GM20431 (cell line): ENCODE data around the gene SLC39A1.

ENCODE experiments used
- in situ Hi-C: fragments of 300-500 bp; cut with MseI, MboI; formaldehyde crosslinking; loops from one replicate; pipeline ENCODE4 v1.15.0; 2020; ENCODE audit warnings: low sequenced_read_pairs; ENCODE audit not compliant: unreplicated experiment

The SLC39A1 gene

GRCh38 chr1:153978274-153978909 is 15.1 kb upstream of the SLC39A1 start:
- in situ Hi-C loops = loop anchor here (25.0 kb wide), 1 partner anchor 316 kb away; the partner anchor contains the start of genes ILF2 and SNAPIN

DNA sequence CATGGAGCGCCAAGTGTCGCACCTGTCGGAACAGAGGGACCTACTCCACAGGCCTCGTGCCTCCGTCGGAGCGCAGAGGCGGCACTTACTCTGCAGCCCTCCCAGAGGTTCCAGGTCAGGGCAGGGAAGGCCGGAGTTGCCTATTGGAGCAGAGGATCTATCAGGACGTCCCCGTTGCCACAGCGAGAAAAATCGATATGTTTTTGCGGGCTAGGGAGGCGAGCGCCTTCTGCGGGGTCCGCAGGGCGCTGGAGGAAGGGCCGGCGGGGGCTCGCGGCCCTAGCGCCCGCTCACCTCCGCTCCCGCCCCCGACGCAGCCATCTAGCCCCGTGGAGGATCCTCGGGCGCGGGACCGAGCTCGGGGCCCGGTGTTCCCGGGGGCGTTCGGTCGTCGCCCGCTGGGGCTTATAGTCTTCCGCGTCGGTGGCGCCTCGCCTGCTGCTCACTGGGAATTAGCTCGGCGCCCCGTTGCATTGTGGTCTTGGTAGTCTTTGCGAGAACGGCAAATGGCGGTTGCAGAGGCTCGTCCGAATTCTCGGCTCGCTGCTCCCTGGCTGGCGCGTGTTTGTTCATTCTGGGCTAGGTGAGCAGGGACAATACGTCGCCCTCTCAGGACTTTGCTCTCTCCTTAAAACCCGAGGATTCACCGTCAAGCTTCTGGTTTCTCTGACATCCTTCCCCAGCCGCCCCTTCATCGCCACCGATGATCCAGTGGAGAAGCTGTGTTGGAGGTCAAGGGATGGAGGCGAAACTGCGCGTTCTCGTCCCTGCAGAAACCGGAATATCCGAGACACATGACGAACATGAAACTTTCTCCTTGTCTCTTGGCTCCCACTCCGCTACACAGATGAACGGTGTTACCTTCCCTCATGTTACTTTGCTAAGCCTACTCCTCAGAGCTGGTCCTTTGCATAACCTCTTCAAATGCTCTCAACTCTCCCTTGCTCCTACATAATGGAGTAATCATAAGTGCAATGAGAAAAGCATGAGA is 14.2 kb upstream of the SLC39A1 start, which contains the start of gene JTB:
JTB (minus strand) TSS at position 425 of the 991 bp plus-strand sequence; CDS start at position 3, 422 bp downstream.
- in situ Hi-C loops = loop anchor here (25.0 kb wide), 1 partner anchor 315 kb away; the partner anchor contains the start of genes ILF2 and SNAPIN

DNA sequence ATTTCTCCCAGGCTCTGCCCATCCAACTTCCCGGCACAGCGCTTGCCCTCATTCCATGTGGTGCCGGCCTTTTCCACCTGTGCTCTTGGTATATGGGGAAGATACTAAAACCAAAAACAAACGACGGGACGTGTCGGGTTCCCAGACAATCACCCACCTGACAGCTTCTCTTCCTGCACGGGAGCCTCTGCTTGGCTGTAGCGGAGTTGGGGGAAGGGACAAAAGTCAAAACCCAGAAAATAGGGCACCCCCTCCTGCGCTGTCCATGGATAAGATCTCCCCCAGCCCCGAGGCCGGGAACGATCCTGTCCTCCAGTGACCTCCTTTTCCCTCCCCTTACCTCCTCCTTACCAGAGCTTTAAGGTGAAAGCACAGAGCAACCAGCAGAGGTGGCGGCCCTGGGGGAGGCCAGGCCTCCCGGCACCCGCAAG is 13.5 kb upstream of the SLC39A1 start:
- in situ Hi-C loops = loop anchor here (25.0 kb wide), 1 partner anchor 315 kb away; the partner anchor contains the start of genes ILF2 and SNAPIN

- in situ Hi-C loops = no loop called here
Observed at GRCh38 chr1:153973525-153973924, 10.2 kb upstream of the SLC39A1 start.

DNA sequence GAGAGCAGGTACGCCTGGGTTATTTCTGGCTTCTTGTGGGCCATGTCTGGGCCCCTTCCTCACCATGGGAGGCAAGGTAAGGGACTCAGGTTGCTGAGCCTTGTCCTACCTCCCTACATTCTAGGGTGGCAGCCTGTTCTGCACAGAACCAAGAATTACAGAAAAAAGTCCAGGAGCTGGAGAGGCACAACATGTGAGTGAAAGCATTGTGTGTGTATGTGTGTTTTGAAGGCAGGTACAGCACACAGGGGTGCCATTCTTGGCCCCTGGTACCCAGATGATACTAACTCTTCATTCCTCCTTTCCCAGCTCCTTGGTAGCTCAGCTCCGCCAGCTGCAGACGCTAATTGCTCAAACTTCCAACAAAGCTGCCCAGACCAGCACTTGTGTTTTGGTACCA is 9.7 kb upstream of the SLC39A1 start:
- in situ Hi-C loops = no loop called here

DNA sequence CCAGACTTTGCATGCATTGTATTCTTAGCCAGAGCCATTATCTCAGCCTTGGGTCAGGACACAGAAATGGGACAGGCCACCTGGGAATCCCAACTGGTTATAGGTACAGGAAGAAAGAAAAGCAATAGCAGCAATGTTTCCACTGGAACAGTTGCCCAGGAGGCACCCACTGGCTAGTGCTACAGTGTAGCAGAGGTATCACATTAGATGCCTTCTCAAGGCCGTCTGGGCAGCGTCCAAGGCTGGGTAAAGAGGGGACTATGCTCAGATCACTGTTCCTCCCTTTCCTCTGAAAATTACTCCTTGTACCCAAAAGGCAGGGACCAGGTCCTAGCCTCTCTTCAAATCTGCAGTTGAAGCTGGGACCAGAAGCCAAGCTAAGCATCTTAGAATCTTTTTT is 7.0 kb upstream of the SLC39A1 start:
- in situ Hi-C loops = no loop called here

- in situ Hi-C loops = no loop called here
Observed at GRCh38 chr1:153968972-153969371, 5.6 kb upstream of the SLC39A1 start.

DNA sequence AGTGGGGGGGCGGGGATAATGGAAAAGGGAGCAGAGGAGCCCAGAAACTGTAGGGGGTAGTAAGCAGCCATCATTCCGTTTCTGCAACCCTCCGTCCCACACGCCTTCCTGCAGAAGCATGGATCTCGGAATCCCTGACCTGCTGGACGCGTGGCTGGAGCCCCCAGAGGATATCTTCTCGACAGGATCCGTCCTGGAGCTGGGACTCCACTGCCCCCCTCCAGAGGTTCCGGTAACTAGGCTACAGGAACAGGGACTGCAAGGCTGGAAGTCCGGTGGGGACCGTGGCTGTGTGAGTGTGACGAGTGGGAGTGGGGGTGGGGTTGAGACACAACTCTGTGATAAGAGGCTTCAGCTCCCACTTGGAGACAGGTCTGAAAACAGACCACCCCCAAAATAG is 5.1 kb upstream of the SLC39A1 start:
- in situ Hi-C loops = no loop called here

DNA sequence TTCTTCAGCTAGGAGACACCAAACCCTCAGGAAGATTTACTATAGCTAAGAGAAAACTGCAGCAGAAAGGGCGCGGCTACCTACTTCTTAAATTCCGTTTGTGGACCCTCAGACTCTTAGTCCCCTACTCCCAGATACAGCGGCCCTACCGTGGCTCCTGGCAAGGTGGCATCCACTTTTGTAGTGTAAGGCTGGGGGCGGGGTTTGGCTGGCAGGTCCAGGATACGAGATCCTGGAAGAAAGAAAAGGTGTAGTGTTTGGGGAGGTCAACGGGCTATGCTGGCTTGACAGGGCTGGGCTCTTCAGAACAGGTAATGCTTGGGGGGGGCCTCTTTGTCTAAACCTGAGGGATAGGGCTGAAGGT is 4.6 kb upstream of the SLC39A1 start:
- in situ Hi-C loops = no loop called here

- in situ Hi-C loops = no loop called here
Observed at GRCh38 chr1:153967107-153967999, 4.0 kb upstream of the SLC39A1 start, which contains the start of gene CREB3L4. TSS of gene CREB3L4 (plus strand) at chr1:153967902. CDS start at chr1:153968526, 624 bp downstream.

- in situ Hi-C loops = no loop called here
Observed at GRCh38 chr1:153963850-153964331, 554 bp upstream of the SLC39A1 start.

DNA sequence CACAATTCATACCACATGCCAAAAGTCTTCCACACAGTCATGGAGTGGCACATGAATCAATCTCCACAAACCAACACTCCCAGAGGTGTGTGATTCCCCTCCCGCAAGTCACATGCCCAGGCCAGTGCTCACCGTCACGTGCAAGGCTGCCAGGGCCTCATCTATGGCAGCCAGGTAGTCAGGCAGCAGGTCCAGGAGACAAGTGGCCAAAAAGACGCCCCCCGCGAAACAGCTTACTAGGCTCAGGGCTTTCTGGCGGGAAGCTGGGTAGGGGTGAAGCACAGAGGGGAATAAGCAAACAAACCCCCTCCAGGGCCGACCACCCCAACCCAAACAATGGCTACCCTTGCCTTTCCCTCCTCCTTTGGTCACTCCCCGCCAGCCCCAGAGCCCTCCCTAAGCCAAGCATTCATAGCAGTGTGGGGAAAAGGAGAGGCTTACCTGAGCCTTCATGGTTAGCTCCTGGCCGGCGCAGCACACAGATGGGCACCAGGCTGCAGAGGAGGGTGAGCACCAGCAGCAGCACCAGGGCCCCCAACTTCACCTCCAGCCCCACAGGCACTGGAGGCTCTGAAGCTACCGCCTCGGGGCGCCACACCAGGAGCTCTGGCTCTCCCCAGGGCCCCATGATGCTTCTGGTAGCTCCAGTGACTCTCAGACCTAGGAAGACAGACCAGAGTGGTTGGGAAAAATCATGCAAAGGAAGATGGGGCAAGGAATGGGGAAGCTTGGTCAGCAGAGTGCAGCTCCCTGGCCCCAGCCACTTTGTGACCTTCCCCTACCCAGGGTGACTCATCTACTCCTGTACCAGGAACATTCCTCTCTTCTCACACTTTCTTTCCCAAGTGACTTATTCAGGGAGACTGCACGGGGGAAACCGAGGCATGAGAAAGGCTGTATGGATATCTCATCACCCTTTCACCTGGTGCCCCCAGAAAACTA is 978 bp downstream of the SLC39A1 start:
- in situ Hi-C loops = no loop called here

- in situ Hi-C loops = no loop called here
Observed at GRCh38 chr1:153961421-153961820, 1.9 kb downstream of the SLC39A1 start.

DNA sequence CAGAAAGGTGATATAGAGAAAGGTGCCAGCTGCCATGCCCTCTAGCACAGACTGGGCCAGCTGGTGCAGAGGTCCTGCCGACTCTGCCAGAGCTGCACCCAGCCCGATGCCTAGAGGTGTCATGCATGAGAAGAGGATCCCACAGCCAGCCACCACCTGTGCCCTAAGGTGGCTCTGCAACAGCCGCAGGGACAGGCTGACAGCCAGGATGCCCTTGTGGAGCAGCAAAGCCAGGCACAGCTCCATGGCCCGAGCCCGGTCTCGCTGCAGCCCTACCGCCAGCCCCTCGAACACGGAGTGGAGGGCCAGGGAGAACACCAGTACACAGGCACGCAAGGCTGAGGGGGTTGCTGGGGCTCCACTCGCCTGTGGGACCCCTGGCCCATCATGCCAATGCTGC is 3.1 kb downstream of the SLC39A1 start:
- in situ Hi-C loops = no loop called here

DNA sequence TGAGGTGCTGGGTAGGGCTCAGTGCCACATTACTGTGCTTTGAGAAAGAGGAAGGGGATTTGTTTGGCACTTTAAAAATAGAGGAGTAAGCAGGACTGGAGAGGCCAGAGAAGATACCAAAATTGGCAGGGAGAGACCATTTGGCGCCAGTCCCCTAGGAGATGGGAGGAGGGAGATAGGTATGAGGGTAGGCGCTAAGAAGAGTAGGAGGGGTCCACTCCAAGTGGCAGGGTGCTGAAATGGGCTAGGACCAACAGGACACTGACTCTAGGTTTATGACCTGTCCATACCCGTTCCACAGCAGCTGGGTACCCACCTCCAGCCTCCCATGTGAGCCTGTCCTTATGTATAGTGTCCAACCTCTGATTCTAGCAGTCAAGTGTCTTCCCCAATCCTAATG is 3.9 kb downstream of the SLC39A1 start:
- in situ Hi-C loops = no loop called here

GRCh38 chr1:153958961-153959260 is 4.4 kb downstream of the SLC39A1 start:
- in situ Hi-C loops = no loop called here

DNA sequence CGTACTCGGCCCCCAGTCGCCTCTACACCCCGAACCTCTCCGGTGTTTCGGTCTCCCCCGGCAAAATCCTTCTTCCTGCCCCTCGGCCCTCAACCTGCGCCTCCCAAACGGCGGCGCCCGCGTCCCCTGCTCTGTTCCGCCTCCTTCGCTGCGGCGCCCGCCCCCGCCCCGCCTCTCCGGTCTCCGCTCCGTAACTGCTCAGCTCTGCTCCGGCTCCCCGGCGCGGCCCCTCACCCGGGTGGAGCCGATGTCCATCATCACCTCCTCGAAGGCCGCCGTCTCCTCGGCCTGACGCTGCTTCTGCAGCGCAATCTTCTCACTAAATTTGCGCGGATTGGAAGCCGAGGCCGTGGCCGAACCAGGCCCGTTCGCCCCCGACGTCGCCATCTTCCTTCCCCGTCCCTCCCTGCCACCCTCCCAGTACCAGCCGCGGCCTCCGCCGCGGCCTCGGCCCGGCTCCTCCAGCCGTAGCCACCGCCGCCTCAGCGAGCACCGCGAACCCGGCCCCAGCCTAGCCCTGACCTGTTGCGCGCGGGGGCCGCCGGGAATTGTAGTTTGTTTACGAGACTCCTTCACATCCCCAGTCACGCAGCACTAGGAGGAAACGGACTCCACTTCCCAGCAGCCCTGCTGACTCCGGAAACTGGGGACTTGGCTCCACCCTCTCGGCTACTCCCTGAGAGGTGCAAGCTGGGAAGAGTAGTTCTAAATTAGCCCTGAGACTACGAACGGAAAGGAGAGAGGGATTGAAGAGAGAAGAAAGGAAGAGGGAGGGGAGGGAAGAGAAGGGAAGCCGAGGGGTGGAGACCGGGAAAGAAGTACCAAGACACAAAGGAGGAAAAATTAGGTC is 5.0 kb downstream of the SLC39A1 start, which contains the start of gene CRTC2:
CRTC2 (minus strand) TSS at position 502 of the 850 bp plus-strand sequence; CDS start at position 387, 115 bp downstream.
- in situ Hi-C loops = no loop called here

DNA sequence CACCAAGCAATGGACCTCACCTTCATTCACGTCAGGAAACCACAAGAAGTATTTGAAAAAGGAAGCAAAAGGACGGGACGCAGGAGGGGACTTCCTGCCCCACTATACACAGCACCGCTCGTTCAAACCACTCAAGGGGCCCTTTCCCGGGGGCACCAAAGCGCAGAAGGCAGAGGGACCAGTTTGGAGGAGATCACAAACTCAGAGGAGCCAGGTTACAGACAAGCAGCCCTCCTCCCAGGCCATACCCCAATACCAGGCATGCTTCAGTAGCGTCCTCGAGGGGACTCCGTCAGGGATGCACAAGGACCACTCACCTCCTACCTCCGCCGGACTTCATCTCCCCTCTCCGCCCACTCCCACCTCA is 5.6 kb downstream of the SLC39A1 start:
- in situ Hi-C loops = no loop called here
